Measurements from ENCODE around the gene AGBL3. TPM values are rescaled to one million over a fixed set of nuclear protein-coding genes. Genes with fewer than 3 reads are reported as not detected.

Gene AGBL3
- total and polyA plus RNA-seq, 2 experiments from 2014 or later, result 3.2 to 5.6 TPM

GRCh38 chr7:134943785-134944400 lies 42.4 kb upstream of the AGBL3 start:
- H3K4me3 ChIP-seq, result no peak overlapping the region
- no peak for ATAC-seq
- no peaks in the 10 kb centered on the region for H3K27me3 ChIP-seq (ENCODE audit: insufficient read depth)
- no peak overlapping the region for H3K27ac ChIP-seq (ENCODE audit: low read depth)
- Mint-ChIP-seq H3K4me1 (peaks cover 21% of the 10 kb centered on the region), H3K27ac (no peak overlapping the region), H3K27me3 (ENCODE audit: insufficient read depth, low read depth, poor library complexity) (peaks cover 3% of the 10 kb centered on the region), H3K36me3 (ENCODE audit: low read depth) (peaks cover 18% of the 10 kb centered on the region), H3K4me3 (no peak overlapping the region), H3K9me3 (no peaks in the 10 kb centered on the region)
- H4K20me1 ChIP-seq (replicated peaks; ENCODE audit: insufficient read depth), result no peaks in the 10 kb centered on the region
- TF ChIP-seq POLR2AphosphoS5 (IDR thresholded peaks at IDR 0.05; ENCODE audit: low read depth) (no peak), REST (IDR thresholded peaks at IDR 0.05; ENCODE audit: unreplicated experiment) (no peak), CREB1 (CRISPR knock-in tag; IDR thresholded peaks at IDR 0.05; ENCODE audit: low read depth) (no peak), EZH2 (IDR thresholded peaks at IDR 0.05; ENCODE audit: low read depth, unreplicated experiment) (no peak), CTCF (conservative IDR thresholded peaks at IDR 0.05; ENCODE audit: low read depth in 2 of 2) (peak in 1 of 2 experiments; percentile 36; a peak in 2 of 4 replicates)
- peaks cover 10% of the 10 kb centered on the region for H3K36me3 ChIP-seq (ENCODE audit: insufficient read depth)
- H2AFZ ChIP-seq, result no peak overlapping the region
- no peaks in the 10 kb centered on the region for H3K9me2 ChIP-seq (ENCODE audit: insufficient read depth)
- H3F3A ChIP-seq (replicated peaks; ENCODE audit: low read depth), result no peaks in the 10 kb centered on the region
- H3K4me1 ChIP-seq (ENCODE audit: insufficient read depth), result no peaks in the 10 kb centered on the region
- no peak for DNase-seq (ENCODE audit: low spot score)
- H3K4me2 ChIP-seq, result no peak overlapping the region
- no peaks in the 10 kb centered on the region for H3K79me2 ChIP-seq (replicated peaks; ENCODE audit: insufficient read depth)

GRCh38 chr7:134945691-134946090 lies 40.6 kb upstream of the AGBL3 start:
- H3K4me3 ChIP-seq, result no peak overlapping the region
- H3K4me1 ChIP-seq (ENCODE audit: insufficient read depth), result no peaks in the 10 kb centered on the region
- Mint-ChIP-seq H3K9me3 (no peaks in the 10 kb centered on the region), H3K36me3 (ENCODE audit: low read depth) (peaks cover 35% of the 10 kb centered on the region), H3K4me1 (peaks cover 19% of the 10 kb centered on the region), H3K4me3 (no peak overlapping the region), H3K27me3 (ENCODE audit: insufficient read depth, low read depth, poor library complexity) (peaks cover 4% of the 10 kb centered on the region), H3K27ac (no peak overlapping the region)
- H3K27me3 ChIP-seq (ENCODE audit: insufficient read depth), result no peaks in the 10 kb centered on the region
- H3K27ac ChIP-seq (ENCODE audit: low read depth), result no peak overlapping the region
- DNase-seq (ENCODE audit: low spot score), result no peak
- no peaks in the 10 kb centered on the region for H3F3A ChIP-seq (replicated peaks; ENCODE audit: low read depth)
- H3K79me2 ChIP-seq (replicated peaks; ENCODE audit: insufficient read depth), result no peaks in the 10 kb centered on the region
- ATAC-seq, result no peak
- no peak overlapping the region for H3K4me2 ChIP-seq
- no peaks in the 10 kb centered on the region for H3K9me2 ChIP-seq (ENCODE audit: insufficient read depth)
- no peak overlapping the region for H2AFZ ChIP-seq
- TF ChIP-seq CREB1 (CRISPR knock-in tag; IDR thresholded peaks at IDR 0.05; ENCODE audit: low read depth), result no peak
- TF ChIP-seq ZNF114 (CRISPR knock-in tag; IDR thresholded peaks at IDR 0.05), result no peak
- no peak for TF ChIP-seq ZNF462 (CRISPR knock-in tag; IDR thresholded peaks at IDR 0.05)
- no peak for TF ChIP-seq ETS1 (IDR thresholded peaks at IDR 0.05)
- no peaks in the 10 kb centered on the region for H4K20me1 ChIP-seq (replicated peaks; ENCODE audit: insufficient read depth)
- H3K36me3 ChIP-seq (ENCODE audit: insufficient read depth), result peaks cover 28% of the 10 kb centered on the region
